Muscle of leg (tissue), 11 donors: ENCODE results near the gene SHISAL1. TPM values are rescaled to one million over a fixed set of nuclear protein-coding genes. Genes with fewer than 3 reads are reported as not detected.

ENCODE experiments used
- DNase-seq: peaks from one replicate; pipeline ENCODE4 v3.0.0; 2013
- H3K27ac ChIP-seq: one replicate; pipeline ENCODE4 v1.5.1; 2013; ENCODE audit warnings: mild to moderate bottlenecking, low read length, control low read depth
- H3K27me3 ChIP-seq: one replicate; pipeline ENCODE4 v1.6.1; 2013; ENCODE audit warnings: low read length; ENCODE audit not compliant: control insufficient read depth, insufficient read depth
- H3K36me3 ChIP-seq: one replicate; pipeline ENCODE4 v1.6.1; 2013; ENCODE audit warnings: low read length; ENCODE audit not compliant: control insufficient read depth, insufficient read depth
- H3K4me1 ChIP-seq: one replicate; pipeline ENCODE4 v1.6.1; 2013; ENCODE audit warnings: low read length; ENCODE audit not compliant: control insufficient read depth, insufficient read depth
- H3K4me3 ChIP-seq: one replicate; pipeline ENCODE4 v1.5.1; 2013; ENCODE audit warnings: low read length, control low read depth
- H3K9me3 ChIP-seq: replicated peaks from 2 replicates; pipeline ENCODE4 v1.6.1; 2013; ENCODE audit warnings: low read depth, low read length; ENCODE audit not compliant: control insufficient read depth
- WGBS: methylation state at CpG from one replicate; pipeline ENCODE4 v1.1.5; 2013; ENCODE audit warnings: missing lambda C conversion rate; ENCODE audit not compliant: insufficient coverage; 5-methylcytosine and 5-hydroxymethylcytosine counted together
- polyA plus RNA-seq, 8 donors: library from polyadenylated mRNA; unstranded; fragments of 120-200 nt; gene quantifications; one replicate each; pipeline versions ENCODE4 v1.2.1 to v1.2.3, GENCODE V29; 2013; ENCODE audit warnings: inconsistent platforms in 1 of 8, low replicate concordance in 1 of 8; ENCODE audit not compliant: insufficient read length in 8 of 8, insufficient read depth in 1 of 8
- total RNA-seq: library from RNA; stranded (reverse); fragments of 120-200 nt; gene quantifications from one replicate; pipeline ENCODE4 v1.2.4, GENCODE V29; 2013

Gene SHISAL1
- total and polyA plus RNA-seq, 9 donors = 8.6 to 20.5 (median 12.6) TPM

- Histone ChIP-seq H3K27ac (no peak overlapping the region), H3K36me3 (no peaks in the 10 kb centered on the region), H3K4me3 (no peak overlapping the region), H3K9me3 (no peaks in the 10 kb centered on the region), H3K4me1 (peaks cover 19% of the 10 kb centered on the region), H3K27me3 (peaks cover 20% of the 10 kb centered on the region)
- no peak for DNase-seq
- no CpG with 5 or more reads among the region's 2 CpGs for WGBS
Observed at GRCh38 chr22:44197271-44197670, 115.5 kb downstream of the SHISAL1 start.

DNA sequence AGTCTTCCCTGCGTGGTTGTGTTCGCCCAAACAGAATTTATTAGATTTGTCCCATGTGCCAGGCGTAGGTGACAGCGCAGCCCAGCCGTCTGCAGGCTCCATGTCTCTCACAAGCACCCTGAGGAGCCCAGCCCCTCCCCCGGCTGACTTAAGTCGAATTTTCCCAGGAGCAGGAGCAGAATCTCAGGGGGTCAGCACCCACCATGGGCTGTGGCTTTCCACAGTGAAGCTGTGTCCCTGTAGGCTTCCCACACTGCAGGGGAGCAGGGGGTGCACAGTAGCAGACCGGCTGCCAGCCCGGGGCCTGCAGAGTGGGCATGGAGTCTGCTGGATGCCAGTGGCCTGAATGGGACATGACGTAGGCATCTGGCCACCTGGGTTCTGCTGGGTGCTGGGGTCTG, 116.0 kb downstream of the SHISAL1 start:
- no peaks in the 10 kb centered on the region for H3K36me3 ChIP-seq
- peaks cover 14% of the 10 kb centered on the region for H3K4me1 ChIP-seq
- H3K27ac ChIP-seq = no peak overlapping the region
- peaks cover 20% of the 10 kb centered on the region for H3K27me3 ChIP-seq
- no peak for DNase-seq
- no peak overlapping the region for H3K4me3 ChIP-seq
- WGBS = 70% methylated on average over 10 of the region's 10 CpGs
- no peaks in the 10 kb centered on the region for H3K9me3 ChIP-seq

- H3K27me3 ChIP-seq = peaks cover 20% of the 10 kb centered on the region
- no peaks in the 10 kb centered on the region for H3K36me3 ChIP-seq
- H3K4me1 ChIP-seq = peaks cover 9% of the 10 kb centered on the region
- no peak overlapping the region for H3K4me3 ChIP-seq
- no peak overlapping the region for H3K27ac ChIP-seq
- DNase-seq = no peak
- no peaks in the 10 kb centered on the region for H3K9me3 ChIP-seq
- WGBS = 27% methylated on average over 4 of the region's 9 CpGs
Observed at GRCh38 chr22:44196241-44196640, 116.5 kb downstream of the SHISAL1 start.

DNA sequence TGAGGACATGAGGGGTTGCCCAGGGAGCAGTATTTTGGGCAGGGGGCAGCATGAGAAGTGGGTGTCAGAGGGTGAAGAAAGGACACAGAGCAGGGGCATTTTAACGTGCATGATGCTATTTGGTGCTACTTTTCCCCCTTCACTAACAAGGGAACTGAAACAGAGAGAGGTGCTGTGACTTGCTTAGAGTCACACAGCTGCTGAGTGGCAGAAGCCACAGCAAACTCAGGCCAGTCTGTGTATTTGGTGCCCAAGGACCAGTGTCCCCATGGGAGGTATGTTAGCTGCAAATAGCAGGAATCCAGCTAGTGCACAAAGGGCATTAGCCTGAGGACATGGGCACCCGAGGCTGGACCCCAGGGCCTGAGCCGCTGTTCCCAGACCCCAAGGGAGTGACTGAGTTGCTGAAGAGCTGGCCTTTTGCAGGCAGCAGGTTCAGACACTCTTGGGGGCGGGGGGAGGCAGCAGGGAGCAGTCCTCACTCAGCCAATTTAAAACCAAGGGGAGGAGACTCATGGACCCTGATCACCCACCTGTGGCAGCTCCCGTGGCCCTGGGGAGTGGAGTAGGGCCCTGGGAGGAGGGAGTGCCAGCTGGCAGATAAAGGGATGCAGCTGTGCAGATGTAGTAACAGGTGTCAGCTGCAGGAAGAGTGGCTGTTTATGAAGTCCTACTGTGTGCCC, 117.4 kb downstream of the SHISAL1 start:
- Histone ChIP-seq H3K36me3 (no peaks in the 10 kb centered on the region), H3K9me3 (no peaks in the 10 kb centered on the region)
- WGBS = 31% methylated on average over 4 of the region's 5 CpGs

DNA sequence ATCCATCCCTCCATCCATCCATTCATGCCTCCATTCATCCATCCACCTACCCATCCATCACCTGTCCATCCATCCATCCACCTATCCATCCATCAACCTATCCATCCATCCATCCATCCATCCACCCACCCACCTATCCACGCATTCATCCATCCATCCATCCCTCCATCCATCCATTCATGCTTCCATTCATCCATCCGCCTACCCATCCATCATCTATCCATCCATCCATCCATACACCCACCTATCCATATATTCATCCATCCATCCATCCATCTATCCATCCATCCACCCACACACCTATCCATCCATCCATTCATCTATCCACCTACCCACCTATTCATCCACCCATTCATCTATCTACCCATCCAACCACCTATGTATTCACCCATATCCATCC, 118.2 kb downstream of the SHISAL1 start:
- Histone ChIP-seq H3K27me3 (peaks cover 20% of the 10 kb centered on the region), H3K4me1 (no peaks in the 10 kb centered on the region), H3K9me3 (no peaks in the 10 kb centered on the region), H3K27ac (no peak overlapping the region), H3K36me3 (no peaks in the 10 kb centered on the region), H3K4me3 (no peak overlapping the region)
- 94% methylated on average over 2 of the region's 2 CpGs for WGBS
- no peak for DNase-seq

More for the DNA sequence above, 117.4 kb downstream of the SHISAL1 start:
- Histone ChIP-seq H3K27me3 (peaks cover 20% of the 10 kb centered on the region), H3K4me1 (peaks cover under 1% of the 10 kb centered on the region), H3K27ac (no peak overlapping the region), H3K4me3 (no peak overlapping the region)
- no peak for DNase-seq

Other genes starting within 250 kb of the SHISAL1 start
- 3.0 TPM for gene PARVG, start 132.0 kb downstream of the SHISAL1 start, total RNA-seq
- 1 to 10 TPM; 2.8 to 4.3 (median 3.2) TPM for gene PARVG, start 132.0 kb downstream of the SHISAL1 start, polyA plus RNA-seq
- gene RTL6, start 185.3 kb upstream of the SHISAL1 start, total RNA-seq = 17.3 TPM
- 10 to 100 TPM; 21.1 to 32.4 (median 25.9) TPM for gene RTL6, start 185.3 kb upstream of the SHISAL1 start, polyA plus RNA-seq